Measurements from ENCODE around the gene PIGB. TPM values are rescaled to one million over a fixed set of nuclear protein-coding genes. Genes with fewer than 3 reads are reported as not detected.
"Not testable (repeated sequence)": the region's sequence is repeated elsewhere in the genome, so short reads cannot be mapped to it uniquely, and the experiment has no call there.

Gene PIGB
- total RNA-seq, 1 experiment from 2014 or later: 11.5 TPM

DNA sequence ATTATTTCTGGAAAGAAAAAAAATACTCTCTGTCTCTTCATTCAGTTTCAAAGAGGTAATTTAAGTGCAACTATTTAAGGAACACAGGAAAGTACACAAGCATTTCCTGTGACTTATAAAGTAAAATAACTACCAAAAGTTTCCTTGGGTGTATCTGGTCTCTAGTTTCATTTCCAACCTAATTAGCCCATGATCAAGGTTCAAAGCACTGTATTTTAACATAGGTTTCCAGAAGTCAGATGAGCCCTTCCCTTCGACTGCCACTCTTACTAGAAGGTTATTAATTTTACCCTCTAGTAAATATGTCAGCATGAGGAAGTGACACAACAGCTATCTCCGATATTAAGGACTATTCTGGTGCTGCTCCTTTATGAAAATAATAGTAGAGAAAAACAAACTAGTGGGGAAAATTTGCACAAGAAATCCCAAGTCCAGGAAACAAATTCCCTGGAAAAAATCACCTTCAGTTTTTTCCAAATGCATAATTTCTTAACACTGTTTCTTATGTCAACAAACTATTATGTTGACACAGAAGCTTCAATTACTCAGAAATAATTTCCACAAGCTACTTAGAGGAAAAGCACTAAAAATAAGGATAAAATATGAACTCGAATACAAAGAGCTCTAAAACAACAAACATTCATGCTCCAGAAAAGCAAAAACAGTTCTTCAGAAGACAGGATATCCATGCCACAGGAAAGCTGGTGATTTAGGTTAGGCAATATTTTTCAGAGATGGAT lies 53.8 kb downstream of the PIGB start:
- no peak for DNase-seq (ENCODE audit: low read depth)

DNA sequence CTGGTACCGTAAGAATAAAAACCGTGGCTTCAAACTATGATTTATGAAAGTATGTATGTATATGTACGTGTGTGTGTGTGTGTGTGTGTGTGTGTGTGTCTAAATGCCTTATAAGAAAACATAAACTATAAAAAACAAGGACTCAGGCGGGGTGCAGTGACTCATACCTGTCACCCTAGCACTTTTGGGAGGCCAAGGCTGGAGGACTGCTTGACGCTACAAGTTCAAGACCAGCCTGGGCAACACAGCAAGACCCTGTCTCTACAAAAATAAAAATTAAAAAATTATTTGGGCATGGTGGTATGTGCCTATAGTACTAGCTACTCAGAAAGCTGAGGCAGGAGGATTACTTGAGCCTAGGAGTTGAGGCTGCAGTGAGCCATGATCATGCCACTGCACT lies 60.1 kb downstream of the PIGB start:
- DNase-seq (ENCODE audit: low read depth): no peak

DNA sequence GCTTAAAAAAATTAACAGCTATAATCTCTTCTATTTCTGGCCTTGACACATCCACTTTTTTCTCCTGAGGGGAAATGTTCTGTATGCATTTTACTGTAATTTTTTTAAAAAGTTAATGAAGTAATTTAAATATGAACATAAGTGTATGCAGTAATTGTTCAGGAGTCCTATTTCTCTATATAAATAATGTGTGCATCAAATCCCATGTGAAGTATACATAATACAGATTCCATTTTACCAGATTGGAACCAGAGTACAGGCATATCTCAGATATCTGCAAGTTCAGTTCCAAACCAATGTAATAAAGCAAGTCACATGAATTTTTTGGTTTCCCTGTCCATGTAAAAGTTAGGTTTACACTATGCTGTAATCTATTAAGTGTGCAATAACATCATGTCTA lies 62.6 kb downstream of the PIGB start:
- no peak for DNase-seq (ENCODE audit: low read depth)

DNA sequence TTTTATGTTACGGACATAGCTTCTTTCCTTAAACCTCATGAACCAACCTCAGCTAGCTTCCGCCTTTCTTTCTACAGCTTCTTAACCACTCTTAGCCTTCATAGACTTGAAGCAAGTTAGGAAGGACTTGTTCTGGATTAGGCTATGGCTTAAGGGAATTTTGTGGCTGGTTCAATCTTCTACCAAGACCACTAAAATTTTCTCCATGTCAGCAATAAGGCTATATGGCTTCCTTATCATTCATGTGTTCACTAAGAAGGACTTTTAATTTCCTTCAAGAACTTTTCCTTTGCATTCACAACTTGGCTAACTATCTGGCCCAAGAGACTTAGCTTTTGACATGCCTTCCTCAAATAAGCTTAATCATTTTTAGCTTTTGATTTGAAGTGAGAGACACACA lies 64.7 kb downstream of the PIGB start:
- DNase-seq (ENCODE audit: low read depth): no peak

DNA sequence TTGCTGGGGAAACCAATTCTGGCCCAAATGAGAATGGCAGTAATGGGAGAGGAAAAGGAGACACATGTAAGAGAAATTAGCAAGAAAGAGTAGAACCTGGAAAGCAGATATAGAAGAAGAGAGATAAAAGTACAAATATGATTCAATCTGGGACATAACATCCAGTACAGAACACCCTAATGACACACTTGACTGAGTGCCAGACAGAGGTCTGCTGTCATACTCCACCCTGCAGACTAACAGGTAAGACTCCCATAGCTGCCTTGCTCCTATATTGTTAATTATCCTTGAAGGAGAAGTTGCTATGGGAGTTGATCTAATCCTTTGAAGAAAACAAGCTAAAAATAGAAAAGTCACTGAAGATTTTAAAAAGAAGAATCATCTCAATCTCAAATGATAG lies 68.0 kb downstream of the PIGB start:
- DNase-seq (ENCODE audit: low read depth): no peak

DNA sequence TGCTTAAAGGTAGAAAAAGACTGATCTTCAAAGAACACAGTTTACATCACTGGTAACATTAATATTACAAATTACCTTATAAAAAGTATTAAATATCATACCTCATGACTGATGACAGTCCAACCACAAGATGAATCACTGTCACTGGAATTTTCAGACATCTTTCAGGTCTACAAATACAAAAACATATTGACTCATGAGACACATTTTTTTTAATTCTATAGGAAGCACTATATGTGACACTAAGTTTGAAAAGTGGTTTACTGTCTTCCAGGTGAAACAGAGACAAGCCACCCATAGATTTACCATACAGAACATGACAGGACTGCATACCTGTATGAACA lies 70.2 kb downstream of the PIGB start:
- DNase-seq (ENCODE audit: low read depth): peak; percentile 65

DNA sequence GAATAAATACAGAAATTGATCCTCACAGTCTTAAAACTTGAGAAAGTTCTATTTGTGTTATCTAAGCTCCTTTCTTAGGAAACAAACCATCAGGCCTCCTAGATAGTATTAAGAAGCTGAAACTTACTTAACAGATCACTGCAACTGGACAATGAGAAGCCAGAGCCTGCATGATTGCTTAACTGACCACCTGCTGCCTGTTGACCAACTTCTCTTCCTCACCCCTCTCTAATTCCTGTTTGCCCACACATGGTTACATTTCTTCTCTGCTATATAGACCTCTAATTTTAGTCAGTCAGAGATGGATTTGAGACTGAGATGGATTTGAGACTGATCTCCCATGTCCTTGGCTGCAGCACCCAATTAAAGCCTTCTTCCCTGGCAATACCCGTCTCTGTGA lies 75.7 kb downstream of the PIGB start:
- no peak for DNase-seq (ENCODE audit: low read depth)

DNA sequence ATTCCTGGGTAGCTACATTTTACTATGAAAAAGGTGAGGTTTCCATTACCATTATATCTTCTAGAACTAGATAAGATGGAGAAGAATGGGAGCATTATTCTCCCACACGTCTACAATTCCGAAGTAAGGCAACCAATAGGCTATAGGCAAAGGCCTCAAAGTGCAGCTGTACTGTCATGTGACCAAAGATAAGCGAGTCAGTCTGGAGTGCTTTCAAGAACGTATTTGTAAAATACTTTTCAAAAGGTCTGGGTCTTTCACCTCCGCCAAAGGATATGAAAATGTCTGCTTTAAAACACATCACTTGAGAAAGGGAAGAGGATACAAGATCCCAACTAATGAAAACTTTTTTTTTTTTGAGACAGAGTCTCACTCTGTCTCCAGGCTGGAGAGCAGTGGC lies 79.2 kb downstream of the PIGB start:
- no peak for DNase-seq (ENCODE audit: low read depth)

DNA sequence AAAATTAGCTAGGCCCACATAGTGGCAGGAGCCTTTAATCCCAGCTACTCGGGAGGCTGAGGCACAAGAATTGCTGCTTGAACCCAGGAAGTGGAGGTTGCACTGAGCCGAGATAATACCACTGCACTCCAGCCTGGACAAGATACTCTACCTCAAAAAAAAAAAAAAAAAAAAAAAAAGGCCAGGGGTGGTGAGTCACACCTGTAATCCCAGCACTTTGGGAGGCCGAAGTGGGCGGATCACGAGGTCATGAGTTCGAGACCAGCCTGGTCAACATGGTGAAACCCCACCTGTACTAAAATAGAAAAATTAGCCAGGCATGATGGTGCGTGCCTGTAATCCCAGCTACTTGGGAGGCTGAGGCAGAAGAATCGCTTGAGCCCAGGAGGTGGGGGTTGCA lies 81.0 kb downstream of the PIGB start:
- not testable (repeated sequence) for DNase-seq (ENCODE audit: low read depth)

DNA sequence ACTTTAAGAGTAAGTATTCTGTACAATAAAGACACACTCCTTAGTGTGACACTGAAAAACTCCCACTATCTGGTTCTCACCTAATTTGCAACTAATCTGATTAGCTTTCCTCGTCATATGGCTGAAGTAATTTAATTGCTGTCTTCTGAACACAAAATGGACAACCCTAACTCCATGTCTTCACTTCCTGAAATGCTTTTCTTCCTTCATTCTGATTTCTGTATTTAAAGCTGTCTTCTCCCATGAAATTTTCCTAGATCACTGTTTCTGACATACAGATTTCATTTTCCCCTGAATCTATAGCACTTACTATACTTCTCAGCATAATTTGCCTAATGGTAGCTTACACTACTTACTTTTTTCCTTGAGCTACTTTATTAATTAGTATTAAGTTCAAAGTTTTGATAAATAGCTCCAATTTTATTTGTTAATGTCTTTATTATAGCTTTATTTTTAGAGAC lies 82.8 kb downstream of the PIGB start:
- DNase-seq (ENCODE audit: low read depth): no peak

DNA sequence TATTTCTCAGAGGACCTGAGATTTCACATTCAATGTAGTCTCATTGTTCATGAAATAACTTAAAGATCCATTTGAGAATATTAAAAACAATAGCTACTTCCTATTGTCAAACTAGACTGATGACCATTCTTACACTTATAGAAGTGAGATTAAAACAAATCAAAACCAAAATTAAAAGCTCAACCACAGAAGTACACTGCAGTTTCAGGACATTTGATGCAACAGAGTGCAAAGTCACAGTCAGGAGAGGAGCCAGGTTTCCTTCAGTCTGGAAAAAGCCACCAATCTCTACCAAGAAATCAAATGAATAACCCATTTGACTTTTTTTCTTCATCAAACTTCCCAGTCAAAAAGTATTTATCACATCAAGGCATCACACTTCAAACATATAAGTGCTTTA lies 83.7 kb downstream of the PIGB start:
- no peak for DNase-seq (ENCODE audit: low read depth)

DNA sequence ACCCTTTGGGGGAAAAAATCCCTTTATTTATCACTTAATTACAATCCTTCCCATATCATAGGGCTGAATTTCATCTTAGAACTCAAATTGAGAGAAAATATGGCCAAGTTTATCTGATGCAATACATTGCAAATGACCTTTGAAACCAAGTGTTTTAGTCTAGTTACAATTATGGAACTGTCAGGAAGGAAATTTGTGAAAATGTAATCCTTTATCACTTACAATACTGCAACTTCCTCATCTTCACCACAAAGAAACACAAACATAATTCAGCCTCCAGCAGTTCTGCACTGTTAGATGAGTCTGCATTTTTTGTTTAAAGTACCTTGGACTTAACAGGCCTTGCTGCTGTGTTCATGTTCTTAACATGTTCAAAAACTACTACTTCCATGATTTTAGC lies 84.5 kb downstream of the PIGB start:
- no peak for DNase-seq (ENCODE audit: low read depth)

Other genes with a start within 250 kb of the PIGB start
- 148 and 163 TPM in 2 replicates for gene RSL24D1, start 122.3 kb upstream of the PIGB start, total RNA-seq (2014; rRNA removed; shearing (Covaris generic))
- gene RAB27A, start 29.4 kb upstream of the PIGB start, total RNA-seq (2014; rRNA removed; shearing (Covaris generic)): 9.5 and 12.8 TPM in 2 replicates
- gene PIGBOS1, start 99 bp upstream of the PIGB start, total RNA-seq (2014; rRNA removed; shearing (Covaris generic)): 13.0 and 15.4 TPM in 2 replicates
- gene CCPG1, start 89.1 kb downstream of the PIGB start, total RNA-seq (2014; rRNA removed; shearing (Covaris generic)): 12.8 and 14.6 TPM in 2 replicates
- 0.27 and 1.00 TPM in 2 replicates for gene PIERCE2, start 89.3 kb downstream of the PIGB start, total RNA-seq (2014; rRNA removed; shearing (Covaris generic))
- 2.9 and 5.7 TPM in 2 replicates for gene DNAAF4, start 189.0 kb downstream of the PIGB start, total RNA-seq (2014; rRNA removed; shearing (Covaris generic))

All from HT1080 (cell line).